Measurements from ENCODE around the gene OTX1. TPM values are rescaled to one million over a fixed set of nuclear protein-coding genes. Genes with fewer than 3 reads are reported as not detected.

The OTX1 gene
- total and polyA plus RNA-seq, 10 of the 15 experiments (the other 5 are each of a cell fraction or from before 2014, with no cell fraction given), result 0.04 to 0.67 (median 0.23) TPM; not detected in 2

DNA sequence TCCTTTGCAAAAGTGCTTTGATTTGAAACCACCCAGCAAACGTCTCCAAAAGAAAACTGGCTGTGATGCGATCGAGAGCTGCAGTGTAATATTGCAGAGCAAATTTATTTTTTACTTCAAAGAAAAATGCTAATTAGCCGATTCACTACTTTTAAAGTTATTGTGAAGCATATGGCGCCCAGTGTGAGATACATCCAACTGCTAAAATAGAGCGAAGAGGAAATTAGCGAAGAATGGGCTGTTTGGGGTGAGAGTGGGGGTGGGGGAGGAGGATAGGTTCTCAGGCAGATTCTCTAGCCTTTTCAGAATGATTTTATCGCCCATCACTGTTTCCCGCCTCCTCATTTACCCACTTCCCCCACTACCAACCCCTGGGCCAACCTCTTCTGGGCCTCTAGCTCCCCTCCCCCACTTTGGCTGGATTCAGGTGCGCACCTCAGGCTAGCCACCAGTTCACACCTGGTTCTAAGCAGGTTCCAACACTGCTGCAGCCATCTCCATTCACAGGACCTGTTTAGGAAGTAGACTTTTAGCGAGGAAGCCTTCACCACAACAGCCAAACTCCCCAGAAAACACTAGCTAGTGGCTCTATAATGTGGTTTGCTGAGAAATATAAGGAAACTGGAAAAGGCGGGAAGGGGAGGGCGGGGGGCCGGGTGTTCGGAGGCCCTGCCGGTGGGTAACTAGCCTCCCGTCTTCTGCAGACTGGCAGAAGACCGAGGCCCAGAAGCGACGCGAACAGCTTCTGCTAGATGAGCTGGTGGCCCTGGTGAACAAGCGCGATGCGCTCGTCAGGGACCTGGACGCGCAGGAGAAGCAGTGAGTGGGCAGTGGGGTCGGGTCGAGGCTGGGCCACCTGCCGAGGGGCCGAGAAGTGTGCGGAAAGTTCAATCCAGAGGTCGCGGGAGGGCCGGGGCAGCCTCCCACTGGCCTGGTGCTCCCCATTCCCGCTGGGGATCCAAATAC lies 6.0 kb upstream of the OTX1 start (continued):
- TF ChIP-seq SP1 (IDR thresholded peaks at IDR 0.05; ENCODE audit: low read depth, low read length), result no peak
- TF ChIP-seq, protein P1, sequence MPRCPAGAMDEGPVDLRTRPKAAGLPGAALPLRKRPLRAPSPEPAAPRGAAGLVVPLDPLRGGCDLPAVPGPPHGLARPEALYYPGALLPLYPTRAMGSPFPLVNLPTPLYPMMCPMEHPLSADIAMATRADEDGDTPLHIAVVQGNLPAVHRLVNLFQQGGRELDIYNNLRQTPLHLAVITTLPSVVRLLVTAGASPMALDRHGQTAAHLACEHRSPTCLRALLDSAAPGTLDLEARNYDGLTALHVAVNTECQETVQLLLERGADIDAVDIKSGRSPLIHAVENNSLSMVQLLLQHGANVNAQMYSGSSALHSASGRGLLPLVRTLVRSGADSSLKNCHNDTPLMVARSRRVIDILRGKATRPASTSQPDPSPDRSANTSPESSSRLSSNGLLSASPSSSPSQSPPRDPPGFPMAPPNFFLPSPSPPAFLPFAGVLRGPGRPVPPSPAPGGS (IDR thresholded peaks at IDR 0.05; ENCODE audit: borderline replicate concordance, insufficient read depth, low read depth, low read length, poor library complexity, severe bottlenecking), result no peak
- TF ChIP-seq SMARCA5 (IDR thresholded peaks at IDR 0.05), result no peak
- TF ChIP-seq, protein P2, sequence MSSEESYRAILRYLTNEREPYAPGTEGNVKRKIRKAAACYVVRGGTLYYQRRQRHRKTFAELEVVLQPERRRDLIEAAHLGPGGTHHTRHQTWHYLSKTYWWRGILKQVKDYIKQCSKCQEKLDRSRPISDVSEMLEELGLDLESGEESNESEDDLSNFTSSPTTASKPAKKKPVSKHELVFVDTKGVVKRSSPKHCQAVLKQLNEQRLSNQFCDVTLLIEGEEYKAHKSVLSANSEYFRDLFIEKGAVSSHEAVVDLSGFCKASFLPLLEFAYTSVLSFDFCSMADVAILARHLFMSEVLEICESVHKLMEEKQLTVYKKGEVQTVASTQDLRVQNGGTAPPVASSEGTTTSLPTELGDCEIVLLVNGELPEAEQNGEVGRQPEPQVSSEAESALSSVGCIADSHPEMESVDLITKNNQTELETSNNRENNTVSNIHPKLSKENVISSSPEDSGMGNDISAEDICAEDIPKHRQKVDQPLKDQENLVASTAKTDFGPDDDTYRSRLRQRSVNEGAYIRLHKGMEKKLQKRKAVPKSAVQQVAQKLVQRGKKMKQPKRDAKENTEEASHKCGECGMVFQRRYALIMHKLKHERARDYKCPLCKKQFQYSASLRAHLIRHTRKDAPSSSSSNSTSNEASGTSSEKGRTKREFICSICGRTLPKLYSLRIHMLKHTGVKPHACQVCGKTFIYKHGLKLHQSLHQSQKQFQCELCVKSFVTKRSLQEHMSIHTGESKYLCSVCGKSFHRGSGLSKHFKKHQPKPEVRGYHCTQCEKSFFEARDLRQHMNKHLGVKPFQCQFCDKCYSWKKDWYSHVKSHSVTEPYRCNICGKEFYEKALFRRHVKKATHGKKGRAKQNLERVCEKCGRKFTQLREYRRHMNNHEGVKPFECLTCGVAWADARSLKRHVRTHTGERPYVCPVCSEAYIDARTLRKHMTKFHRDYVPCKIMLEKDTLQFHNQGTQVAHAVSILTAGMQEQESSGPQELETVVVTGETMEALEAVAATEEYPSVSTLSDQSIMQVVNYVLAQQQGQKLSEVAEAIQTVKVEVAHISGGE (CRISPR knock-in tag; IDR thresholded peaks at IDR 0.05), result no peak
- TF ChIP-seq MXI1 (IDR thresholded peaks at IDR 0.05; ENCODE audit: low read depth, low read length), result no peak
- TF ChIP-seq ZBED1 (IDR thresholded peaks at IDR 0.05; ENCODE audit: borderline replicate concordance), result no peak
- no peak for TF ChIP-seq CREM (IDR thresholded peaks at IDR 0.05; ENCODE audit: low read depth)
